HepG2 (cell line): ENCODE measurements around the gene NEAT1. TPM values are rescaled to one million over a fixed set of nuclear protein-coding genes. Genes with fewer than 3 reads are reported as not detected.

Experiments used
- ATF4 ChIP-seq, 2 experiments: fragments of 450-650 bp in 1 of 2; sonication (generic) in 1 of 2; formaldehyde crosslinking; IDR thresholded peaks; 2 replicates each; pipeline versions ENCODE4 v1.5.0 to v1.8.0; 2020 to 2022; ENCODE audit warnings: mild to moderate bottlenecking in 1 of 2, missing genetic modification reagents in 1 of 2
- CSRNP1 ChIP-seq: sonication (generic); formaldehyde crosslinking; IDR thresholded peaks from 2 replicates; pipeline ENCODE4 v1.8.1; 2023; ENCODE audit warnings: mild to moderate bottlenecking, missing genetic modification reagents
- EZH2 ChIP-seq: conservative IDR thresholded peaks from 2 replicates; pipeline ENCODE4 v1.6.1; 2012; ENCODE audit warnings: mild to moderate bottlenecking, low read depth, low read length, moderate library complexity
- HDAC6 ChIP-seq: fragments of 200-600 bp; sonication (generic); IDR thresholded peaks from 2 replicates; pipeline ENCODE4 v1.7.0; 2017; ENCODE audit warnings: mild to moderate bottlenecking, antibody characterized with exemption, low read length, low read depth
- HNF4A ChIP-seq: sonication (generic); formaldehyde crosslinking; IDR thresholded peaks from 2 replicates; pipeline ENCODE4 v1.4.0; 2020; ENCODE audit warnings: missing genetic modification reagents
- HOMEZ ChIP-seq: IDR thresholded peaks from 2 replicates; pipeline ENCODE4 v1.6.1; 2016; ENCODE audit warnings: low read depth
- KDM5B ChIP-seq: sonication (generic); formaldehyde crosslinking; IDR thresholded peaks from 2 replicates; pipeline ENCODE4 v1.4.0; 2020; ENCODE audit warnings: missing genetic modification reagents, mild to moderate bottlenecking, borderline replicate concordance
- MTF1 ChIP-seq: sonication (generic); formaldehyde crosslinking; IDR thresholded peaks from 2 replicates; pipeline ENCODE4 v1.5.0; 2020; ENCODE audit warnings: missing genetic modification reagents
- TFDP1 ChIP-seq: IDR thresholded peaks from 2 replicates; pipeline ENCODE4 v1.6.1; 2016; ENCODE audit warnings: missing compliant biosample characterization, missing genetic modification reagents, borderline replicate concordance
- THAP11 ChIP-seq: IDR thresholded peaks from 2 replicates; pipeline ENCODE4 v1.6.1; 2016; ENCODE audit warnings: missing biosample characterization, missing genetic modification reagents
- WIZ ChIP-seq: sonication (generic); formaldehyde crosslinking; IDR thresholded peaks from 2 replicates; pipeline ENCODE4 v1.5.1; 2020; ENCODE audit warnings: mild to moderate bottlenecking, missing genetic modification reagents
- ZBTB26 ChIP-seq: IDR thresholded peaks from 2 replicates; pipeline ENCODE4 v1.6.1; 2016; ENCODE audit warnings: missing compliant biosample characterization, missing genetic modification reagents, borderline replicate concordance
- ZHX1 ChIP-seq: sonication (generic); formaldehyde crosslinking; IDR thresholded peaks from 2 replicates; pipeline ENCODE4 v1.8.1; 2022; ENCODE audit warnings: low read depth, mild to moderate bottlenecking, missing genetic modification reagents
- ZSCAN5A ChIP-seq: sonication (generic); formaldehyde crosslinking; IDR thresholded peaks from 2 replicates; pipeline ENCODE4 v1.8.0; 2022; ENCODE audit warnings: mild to moderate bottlenecking, missing genetic modification reagents, borderline replicate concordance
- polyA plus RNA-seq, 8 experiments: library from polyadenylated mRNA; depleted of rRNA in 3 of 8; stranded (reverse) in 7 of 8; unstranded in 1 of 8; fragments of >200 nt; fragmentation: Illumina TruSeq in 4 of 8; extraction: Trizol in 4 of 8; gene quantifications; 2 replicates each; pipeline versions ENCODE4 v1.2.1 to v1.2.3, GENCODE V29; 2011 to 2016; ENCODE audit warnings: low read depth in 4 of 8, missing spikeins in 1 of 8, mixed read lengths in 1 of 8; ENCODE audit not compliant: insufficient read depth in 1 of 8
- total RNA-seq, 5 experiments: library from RNA; depleted of rRNA; stranded (reverse); fragments of >200 nt; fragmentation: Illumina TruSeq; extraction: Trizol; gene quantifications; 2 replicates each; pipeline ENCODE4 v1.2.3, GENCODE V29; 2016; ENCODE audit warnings: low read depth in 1 of 5

NEAT1 gene
- total and polyA plus RNA-seq, 2 of the 13 experiments (the other 11 are each of a cell fraction or from before 2014, with no cell fraction given), result 20.5 to 41.2 TPM

- TF ChIP-seq HNF4A (peak; percentile 62), THAP11 (CRISPR knock-in tag) (no peak), CSRNP1 (CRISPR knock-in tag) (0 out of 2 replicates have a peak, but pooled peaks have one; percentile 66), WIZ (no peak), ZHX1 (CRISPR knock-in tag) (no peak), ATF4 (CRISPR knock-in tag; IDR thresholded peaks at IDR 0.05) (no peak), TFDP1 (CRISPR knock-in tag) (no peak), ZSCAN5A (CRISPR knock-in tag) (0 out of 2 replicates have a peak, but pooled peaks have one; percentile 21), EZH2 (no peak), HDAC6 (no peak), ZBTB26 (no peak), KDM5B (CRISPR knock-in tag) (0 out of 2 replicates have a peak, but pooled peaks have one; percentile 3), HOMEZ (CRISPR knock-in tag) (no peak), MTF1 (no peak)
These were observed 6.9 kb upstream of the NEAT1 start (continued) for GRCh38 chr11:65415499-65416340.
